Fibroblast of mammary gland (primary cell): ENCODE measurements around the gene SHISA9.

Experiments used
- DNase-seq: peaks from one replicate; pipeline ENCODE4 v3.0.0-alpha.2; 2010; ENCODE audit warnings: low read depth
- H3K4me3 ChIP-seq: 2 replicates; pipeline ENCODE4 v1.5.1; 2011; ENCODE audit warnings: low read depth, mild to moderate bottlenecking, low read length, moderate library complexity; ENCODE audit not compliant: control insufficient read depth
- TF ChIP-seq, protein P1 (sequence below): conservative IDR thresholded peaks from 2 replicates; pipeline ENCODE4 v1.5.1; 2011; ENCODE audit warnings: low read depth, low read length, inconsistent platforms; ENCODE audit not compliant: control insufficient read depth, insufficient read depth

Gene SHISA9

DNA sequence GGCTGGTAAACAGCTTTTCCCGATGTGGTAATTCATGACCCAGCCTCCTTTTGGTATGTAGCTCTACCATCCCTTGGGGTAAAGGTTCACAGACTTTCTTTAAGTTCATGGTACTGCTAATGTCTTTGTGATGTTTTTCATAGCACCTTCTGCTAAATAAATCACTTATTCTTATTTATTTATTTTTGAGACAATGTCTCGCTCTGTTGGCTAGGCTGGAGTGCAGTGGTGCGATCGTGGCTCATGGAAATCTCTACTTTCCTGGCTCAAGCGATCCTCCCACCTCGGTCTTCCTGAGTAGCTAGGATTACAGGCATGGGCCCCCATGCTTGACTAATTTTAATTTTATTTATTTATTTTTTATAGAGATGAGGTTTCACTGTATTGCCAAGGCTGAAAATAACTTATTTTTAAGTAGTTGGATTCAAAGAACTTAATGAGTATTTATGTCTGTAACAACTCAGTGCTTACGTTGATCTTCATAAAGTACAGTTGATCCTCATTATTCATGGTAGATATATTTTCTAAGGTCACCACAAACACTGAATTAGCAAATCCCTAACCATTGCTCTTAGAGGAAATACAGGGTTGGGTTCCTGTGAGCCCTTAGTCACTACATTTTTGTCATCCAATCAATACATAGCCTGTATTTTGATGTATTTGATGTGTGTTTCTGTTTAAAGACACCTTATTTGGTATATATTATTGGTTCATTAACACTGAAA is 97.1 kb downstream of the SHISA9 start:
- DNase-seq = no peak
- no peak overlapping the region for H3K4me3 ChIP-seq
- TF ChIP-seq, protein P1, sequence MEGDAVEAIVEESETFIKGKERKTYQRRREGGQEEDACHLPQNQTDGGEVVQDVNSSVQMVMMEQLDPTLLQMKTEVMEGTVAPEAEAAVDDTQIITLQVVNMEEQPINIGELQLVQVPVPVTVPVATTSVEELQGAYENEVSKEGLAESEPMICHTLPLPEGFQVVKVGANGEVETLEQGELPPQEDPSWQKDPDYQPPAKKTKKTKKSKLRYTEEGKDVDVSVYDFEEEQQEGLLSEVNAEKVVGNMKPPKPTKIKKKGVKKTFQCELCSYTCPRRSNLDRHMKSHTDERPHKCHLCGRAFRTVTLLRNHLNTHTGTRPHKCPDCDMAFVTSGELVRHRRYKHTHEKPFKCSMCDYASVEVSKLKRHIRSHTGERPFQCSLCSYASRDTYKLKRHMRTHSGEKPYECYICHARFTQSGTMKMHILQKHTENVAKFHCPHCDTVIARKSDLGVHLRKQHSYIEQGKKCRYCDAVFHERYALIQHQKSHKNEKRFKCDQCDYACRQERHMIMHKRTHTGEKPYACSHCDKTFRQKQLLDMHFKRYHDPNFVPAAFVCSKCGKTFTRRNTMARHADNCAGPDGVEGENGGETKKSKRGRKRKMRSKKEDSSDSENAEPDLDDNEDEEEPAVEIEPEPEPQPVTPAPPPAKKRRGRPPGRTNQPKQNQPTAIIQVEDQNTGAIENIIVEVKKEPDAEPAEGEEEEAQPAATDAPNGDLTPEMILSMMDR = no peak

DNA sequence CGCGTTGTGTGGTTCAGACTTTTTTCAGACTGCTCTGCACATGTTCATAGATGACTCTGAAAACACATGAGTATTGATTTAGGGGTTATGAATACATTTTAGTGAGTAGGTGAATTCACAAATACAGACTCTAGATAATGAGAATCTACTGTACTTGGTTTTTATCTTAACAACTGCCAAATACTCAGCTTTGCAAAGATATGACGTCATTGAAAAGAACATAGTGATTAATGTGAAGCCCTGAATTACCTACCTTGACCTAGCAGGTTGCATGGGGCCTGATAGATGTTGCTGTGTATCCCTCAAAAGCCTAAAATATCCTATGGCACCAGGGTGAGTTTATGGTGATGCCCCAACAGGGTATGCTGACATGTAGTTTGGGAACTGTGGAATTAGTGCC is 98.0 kb downstream of the SHISA9 start:
- no peak for DNase-seq
- H3K4me3 ChIP-seq = no peak overlapping the region
- TF ChIP-seq, protein P1 = no peak

DNA sequence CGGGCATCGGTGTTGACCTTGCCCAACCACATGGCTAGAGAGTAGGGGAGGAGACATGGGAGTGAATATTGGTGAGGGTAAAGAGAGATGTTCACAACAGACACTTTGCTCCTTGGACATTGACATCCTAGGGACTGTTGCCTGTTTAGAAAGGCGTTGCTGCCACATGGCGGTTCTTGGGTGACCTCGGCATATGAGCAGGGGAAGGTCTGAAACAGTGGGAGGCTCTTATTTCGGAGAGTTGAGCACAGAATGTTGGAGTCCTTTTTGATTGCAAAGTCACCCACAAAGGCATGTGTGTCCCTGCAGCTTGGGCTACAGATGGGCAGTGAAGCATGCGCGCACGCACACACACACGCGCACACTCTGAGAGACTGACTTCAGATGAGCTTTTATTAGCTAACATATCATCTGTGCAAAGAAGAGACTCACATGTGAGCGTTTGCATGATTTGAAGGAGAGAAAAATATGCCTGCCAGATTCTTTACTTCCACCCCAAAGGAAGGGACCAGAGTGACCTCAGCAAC is 104.4 kb downstream of the SHISA9 start:
- H3K4me3 ChIP-seq = no peak overlapping the region
- no peak for DNase-seq
- TF ChIP-seq, protein P1 = no peak

DNA sequence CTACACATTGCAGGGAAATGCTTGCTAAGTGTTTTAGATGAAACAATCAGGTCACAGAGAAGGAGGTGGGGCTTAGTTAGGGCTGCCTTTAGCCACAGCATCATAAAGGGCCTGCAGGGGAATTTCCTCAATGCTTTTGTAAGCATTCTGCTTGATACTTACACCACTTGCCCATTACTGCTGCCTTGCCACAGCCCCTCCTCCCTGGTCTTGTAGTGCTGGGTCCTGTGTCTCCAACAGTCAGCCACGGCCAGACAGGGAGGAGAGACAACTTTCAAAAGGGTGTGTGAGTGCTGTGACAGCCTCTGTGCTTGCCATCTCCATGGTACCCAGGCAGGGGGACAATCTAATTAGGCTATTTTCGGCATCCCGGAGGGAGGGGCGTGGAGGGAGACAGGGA is 111.2 kb downstream of the SHISA9 start:
- TF ChIP-seq, protein P1 = no peak
- DNase-seq = no peak
- H3K4me3 ChIP-seq = no peak overlapping the region

DNA sequence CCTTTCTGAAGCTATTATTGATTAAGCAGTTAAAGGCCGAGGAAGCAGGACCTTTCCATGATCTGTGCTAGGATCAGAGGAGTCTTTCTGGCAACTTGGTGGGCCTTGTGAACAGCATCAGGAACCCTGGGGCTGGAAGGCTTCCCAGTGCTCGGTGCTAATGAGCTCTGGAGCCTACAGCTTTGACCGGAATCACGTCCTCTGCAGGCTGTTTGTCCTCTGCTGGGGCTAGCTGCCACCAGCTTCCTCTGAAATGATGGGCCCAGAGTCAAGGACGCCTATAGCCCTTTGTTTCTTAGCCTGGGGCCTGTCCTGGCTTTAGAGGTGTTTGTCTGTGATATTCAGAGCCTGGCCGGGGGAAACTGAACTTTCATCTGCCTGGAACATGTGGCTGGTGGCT is 111.6 kb downstream of the SHISA9 start:
- no peak overlapping the region for H3K4me3 ChIP-seq
- DNase-seq = no peak
- TF ChIP-seq, protein P1 = no peak

DNA sequence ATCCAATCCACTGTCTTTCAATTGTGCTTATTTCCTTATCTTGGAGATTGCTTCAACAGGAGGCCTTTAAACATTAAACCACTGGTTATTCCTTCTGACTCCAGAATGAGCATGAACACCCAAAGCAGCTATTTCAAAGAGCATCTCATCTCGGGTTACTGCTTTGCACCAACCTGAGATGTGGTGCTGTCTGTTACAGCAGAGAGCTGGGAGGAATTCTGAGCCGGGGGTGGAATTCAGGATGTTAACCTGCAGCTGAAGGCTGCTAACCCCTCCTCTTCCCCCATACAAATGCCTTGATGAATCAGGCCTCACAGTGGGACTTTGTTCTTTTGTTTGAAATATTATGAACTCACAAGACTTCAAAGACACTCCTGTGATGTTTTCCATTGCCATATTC is 113.1 kb downstream of the SHISA9 start:
- TF ChIP-seq, protein P1 = no peak
- no peak for DNase-seq
- no peak overlapping the region for H3K4me3 ChIP-seq
